Neutrophil (primary cell): ENCODE results near the gene TAOK1.

Source experiments
- H3K27ac ChIP-seq: fragments of 200-600 bp; sonication (generic); 2 replicates; pipeline ENCODE4 v1.5.1; 2016; ENCODE audit warnings: mild to moderate bottlenecking, moderate library complexity
- H3K27me3 ChIP-seq: fragments of 200-600 bp; sonication (generic); 2 replicates; pipeline ENCODE4 v1.6.0; 2016; ENCODE audit warnings: mild to moderate bottlenecking
- H3K36me3 ChIP-seq: fragments of 200-600 bp; sonication (generic); 2 replicates; pipeline ENCODE4 v1.5.1; 2017
- H3K4me1 ChIP-seq, 2 experiments: fragments of 200-600 bp in 1 of 2; sonication (generic) in 1 of 2; 1 replicate in 1 of 2; 2 replicates in 1 of 2; pipeline versions ENCODE4 v1.5.1 to v1.6.1; 2013 to 2016; ENCODE audit warnings: low read depth in 1 of 2, low read length in 1 of 2, mild to moderate bottlenecking in 1 of 2, moderate library complexity in 1 of 2; ENCODE audit not compliant: control insufficient read depth in 1 of 2, insufficient read depth in 1 of 2
- H3K4me3 ChIP-seq, 2 experiments: fragments of 200-600 bp in 1 of 2; sonication (generic) in 1 of 2; 1 replicate in 1 of 2; 2 replicates in 1 of 2; pipeline ENCODE4 v1.5.1; 2013 to 2016; ENCODE audit warnings: low read depth in 1 of 2, low read length in 1 of 2, mild to moderate bottlenecking in 1 of 2, moderate library complexity in 1 of 2
- H3K9me3 ChIP-seq: fragments of 200-600 bp; sonication (generic); 2 replicates; pipeline ENCODE4 v1.5.1; 2016
- TF ChIP-seq, protein P1 (sequence below): fragments of 200-600 bp; sonication (generic); IDR thresholded peaks from 2 replicates; pipeline ENCODE4 v1.5.1; 2016; ENCODE audit warnings: antibody characterized with exemption

Gene TAOK1

DNA sequence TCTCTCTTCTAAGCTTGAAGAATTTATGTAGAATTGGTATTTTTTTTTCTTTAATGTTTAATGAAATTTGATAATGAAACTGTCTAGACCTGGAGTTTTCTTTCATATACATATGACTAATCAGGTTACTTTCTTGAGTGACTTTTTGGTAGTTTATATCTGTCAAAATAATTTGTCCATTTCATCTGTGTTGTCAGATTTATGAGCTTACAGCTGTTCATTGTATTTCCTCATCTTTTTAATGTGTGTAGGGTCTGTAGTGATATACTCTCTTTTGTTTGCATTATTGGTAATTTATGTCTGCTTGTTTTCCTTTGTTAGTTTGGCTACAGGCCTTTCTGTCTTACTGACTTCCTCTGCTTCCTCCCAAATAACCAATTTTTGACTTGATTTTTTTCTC, 55.7 kb downstream of the TAOK1 start:
- Histone ChIP-seq H3K27ac (no peak overlapping the region), H3K36me3 (no peaks in the 10 kb centered on the region), H3K27me3 (no peaks in the 10 kb centered on the region), H3K4me3 (no peak overlapping the region), H3K9me3 (no peaks in the 10 kb centered on the region), H3K4me1 (no peaks in the 10 kb centered on the region)
- TF ChIP-seq, protein P1, sequence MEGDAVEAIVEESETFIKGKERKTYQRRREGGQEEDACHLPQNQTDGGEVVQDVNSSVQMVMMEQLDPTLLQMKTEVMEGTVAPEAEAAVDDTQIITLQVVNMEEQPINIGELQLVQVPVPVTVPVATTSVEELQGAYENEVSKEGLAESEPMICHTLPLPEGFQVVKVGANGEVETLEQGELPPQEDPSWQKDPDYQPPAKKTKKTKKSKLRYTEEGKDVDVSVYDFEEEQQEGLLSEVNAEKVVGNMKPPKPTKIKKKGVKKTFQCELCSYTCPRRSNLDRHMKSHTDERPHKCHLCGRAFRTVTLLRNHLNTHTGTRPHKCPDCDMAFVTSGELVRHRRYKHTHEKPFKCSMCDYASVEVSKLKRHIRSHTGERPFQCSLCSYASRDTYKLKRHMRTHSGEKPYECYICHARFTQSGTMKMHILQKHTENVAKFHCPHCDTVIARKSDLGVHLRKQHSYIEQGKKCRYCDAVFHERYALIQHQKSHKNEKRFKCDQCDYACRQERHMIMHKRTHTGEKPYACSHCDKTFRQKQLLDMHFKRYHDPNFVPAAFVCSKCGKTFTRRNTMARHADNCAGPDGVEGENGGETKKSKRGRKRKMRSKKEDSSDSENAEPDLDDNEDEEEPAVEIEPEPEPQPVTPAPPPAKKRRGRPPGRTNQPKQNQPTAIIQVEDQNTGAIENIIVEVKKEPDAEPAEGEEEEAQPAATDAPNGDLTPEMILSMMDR: no peak

DNA sequence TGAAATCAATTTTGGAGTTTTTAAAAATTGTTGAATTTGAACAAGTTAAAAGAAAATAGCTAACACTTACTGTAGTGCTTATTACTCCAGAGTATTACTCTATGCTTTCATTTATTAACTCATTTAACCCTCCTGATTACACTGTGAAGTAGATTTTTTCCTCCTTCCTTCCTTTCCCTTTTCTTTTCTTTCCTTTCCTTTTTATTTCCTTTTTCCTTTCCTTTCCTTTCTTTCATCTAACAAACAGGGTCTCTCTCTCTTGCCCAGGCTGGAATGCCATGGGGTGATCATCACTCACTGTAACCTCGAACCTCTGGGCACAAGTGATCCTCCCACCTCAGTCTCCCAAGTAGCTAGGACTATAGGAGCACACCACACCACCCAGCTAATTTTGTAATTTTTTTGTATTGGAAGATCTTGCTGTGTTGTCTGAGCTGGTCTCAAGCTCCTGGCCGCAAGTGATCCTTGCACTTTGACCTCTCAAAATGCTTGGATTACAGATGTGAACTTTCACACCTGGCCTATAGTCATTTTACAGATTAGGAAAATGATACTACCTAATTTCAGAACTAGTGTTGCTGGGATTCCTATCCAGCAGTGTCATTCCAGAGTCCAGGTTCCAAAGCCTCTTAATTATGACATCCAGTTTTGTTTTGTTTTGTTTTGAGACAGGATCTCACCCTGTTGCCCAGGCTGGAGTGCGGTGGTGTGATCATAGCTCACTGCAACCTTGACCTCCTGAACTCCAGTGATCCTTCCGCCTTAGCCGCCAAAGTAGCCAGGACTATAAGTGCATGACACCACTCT, 59.9 kb downstream of the TAOK1 start:
- H3K4me1 ChIP-seq: no peaks in the 10 kb centered on the region
- H3K27ac ChIP-seq: no peak overlapping the region
- TF ChIP-seq, protein P1: no peak
- no peaks in the 10 kb centered on the region for H3K9me3 ChIP-seq
- no peak overlapping the region for H3K4me3 ChIP-seq
- peaks cover 33% of the 10 kb centered on the region for H3K36me3 ChIP-seq
- H3K27me3 ChIP-seq: no peaks in the 10 kb centered on the region

DNA sequence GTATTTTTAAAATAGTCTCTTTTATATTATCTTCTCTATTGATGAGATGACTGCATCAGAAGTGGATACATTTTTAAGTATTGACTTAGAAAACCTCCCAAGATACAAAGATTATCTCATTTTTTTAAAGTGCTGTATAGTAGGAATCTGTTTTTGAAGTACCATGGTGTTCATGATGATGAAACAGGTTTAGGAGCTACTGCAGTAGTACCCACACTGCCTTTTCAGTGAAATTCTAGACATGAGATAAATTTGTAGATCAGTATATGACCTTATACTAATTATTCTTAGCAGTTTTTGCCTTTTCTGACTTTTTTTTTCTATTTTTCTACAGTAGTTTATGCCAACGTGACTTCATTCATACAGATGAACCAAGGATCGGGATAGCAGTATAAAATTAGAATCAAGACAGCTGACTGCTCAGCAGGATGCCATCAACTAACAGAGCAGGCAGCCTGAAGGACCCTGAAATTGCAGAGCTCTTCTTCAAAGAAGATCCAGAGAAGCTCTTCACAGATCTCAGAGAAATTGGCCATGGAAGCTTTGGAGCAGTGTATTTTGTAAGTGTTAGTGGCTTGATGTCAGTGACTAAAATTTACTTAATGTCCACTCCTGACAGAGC, 61.1 kb downstream of the TAOK1 start:
- Histone ChIP-seq H3K27ac (no peak overlapping the region), H3K4me3 (no peak overlapping the region), H3K36me3 (peaks cover 33% of the 10 kb centered on the region), H3K9me3 (no peaks in the 10 kb centered on the region), H3K4me1 (no peaks in the 10 kb centered on the region), H3K27me3 (no peaks in the 10 kb centered on the region)
- TF ChIP-seq, protein P1: no peak

DNA sequence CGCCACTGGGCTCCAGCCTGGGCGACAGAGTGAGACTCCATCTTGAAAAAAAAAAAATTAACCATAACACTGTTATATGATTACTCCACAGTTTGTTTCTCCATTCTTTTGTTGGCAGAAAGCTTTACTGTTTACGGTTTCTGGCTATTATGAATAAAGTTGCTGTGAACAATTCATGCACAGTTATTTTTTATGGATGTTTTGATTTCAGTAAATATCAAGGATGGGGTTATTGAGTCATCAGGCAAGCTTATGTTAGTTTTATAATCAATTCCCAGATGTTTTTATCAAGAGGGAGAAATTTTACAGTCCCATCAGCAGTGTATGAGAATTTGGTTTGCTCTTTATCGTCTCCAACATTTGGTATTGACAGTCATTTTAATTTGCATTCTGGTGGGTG, 67.9 kb downstream of the TAOK1 start:
- Histone ChIP-seq H3K4me3 (no peak overlapping the region), H3K36me3 (peaks cover 26% of the 10 kb centered on the region), H3K27me3 (no peaks in the 10 kb centered on the region), H3K27ac (peak overlapping the region; percentile 62), H3K9me3 (no peaks in the 10 kb centered on the region), H3K4me1 (peaks cover 12 to 16% of the 10 kb centered on the region in 2 experiments)
- TF ChIP-seq, protein P1: no peak

DNA sequence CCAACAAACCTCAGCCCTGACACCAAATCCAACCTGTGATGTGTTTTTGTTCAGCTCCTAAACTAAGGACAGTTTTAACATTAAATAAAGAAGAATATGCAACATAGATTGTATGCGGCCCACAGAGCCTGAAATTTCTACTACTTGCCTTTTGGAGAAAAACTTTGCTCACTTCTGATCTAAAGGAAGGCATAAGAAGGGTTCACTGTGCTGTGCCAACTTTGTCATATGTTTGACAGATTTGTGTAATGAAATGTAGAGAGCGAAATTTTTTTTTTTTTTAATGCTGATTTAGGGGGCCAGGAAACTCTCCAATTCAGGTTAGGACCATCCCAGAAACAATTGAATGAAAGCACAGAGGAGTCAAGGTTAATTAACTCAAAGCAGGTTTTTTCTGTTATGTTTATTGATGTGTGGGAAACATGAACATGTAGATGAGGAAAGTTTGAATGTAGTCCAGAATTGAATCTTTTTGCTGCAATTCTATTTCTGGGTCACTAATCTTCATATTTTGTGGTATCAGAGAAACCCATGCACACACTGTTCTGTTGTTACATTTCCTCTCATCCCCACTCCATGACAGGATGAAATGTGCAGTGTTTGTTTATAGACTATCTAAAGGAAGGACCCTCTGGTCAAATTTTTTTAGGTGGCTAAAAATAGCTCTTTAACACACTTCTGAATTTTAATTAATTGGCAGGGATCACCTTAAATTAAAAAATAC, 71.5 kb downstream of the TAOK1 start:
- H3K9me3 ChIP-seq: no peaks in the 10 kb centered on the region
- TF ChIP-seq, protein P1: no peak
- no peaks in the 10 kb centered on the region for H3K27me3 ChIP-seq
- no peak overlapping the region for H3K4me3 ChIP-seq
- peaks cover 12 to 16% of the 10 kb centered on the region in 2 experiments for H3K4me1 ChIP-seq
- no peak overlapping the region for H3K27ac ChIP-seq
- H3K36me3 ChIP-seq: peaks cover 19% of the 10 kb centered on the region
